ENCODE measurements around the gene NRXN3.

Gene NRXN3

GRCh38 chr14:78927261-78927660 is 757.1 kb downstream of the NRXN3 start:
- DNase-seq (ENCODE audit: low read depth), result no peak

GRCh38 chr14:78933166-78933565 is 763.0 kb downstream of the NRXN3 start:
- DNase-seq (ENCODE audit: low read depth), result no peak

DNA sequence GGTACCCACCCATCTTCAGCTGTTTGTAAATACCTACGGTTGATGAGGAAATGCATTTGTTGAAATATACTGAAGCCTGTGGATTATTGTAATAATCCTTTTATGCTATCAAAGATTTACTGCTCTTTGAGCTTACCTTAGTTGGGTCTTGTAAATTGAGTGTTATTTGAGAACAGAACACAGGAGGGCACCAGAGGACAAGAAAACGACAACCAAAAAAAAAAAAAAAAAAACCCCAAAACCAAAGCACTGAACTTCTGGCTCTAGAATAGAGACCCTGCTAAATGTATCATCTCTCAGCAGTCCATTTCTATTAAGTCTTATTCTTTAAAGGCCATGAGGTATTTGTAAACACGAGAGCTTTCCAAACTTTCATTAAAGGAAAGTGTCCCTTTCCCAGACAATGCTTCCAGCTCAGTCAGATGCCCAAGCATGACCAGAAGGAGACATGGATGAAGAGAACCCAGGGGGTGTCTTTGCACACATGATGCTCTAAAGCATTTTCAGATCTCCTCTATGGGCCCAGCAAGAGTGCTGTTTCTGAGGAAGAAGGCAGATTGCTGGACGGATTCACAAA is 763.9 kb downstream of the NRXN3 start:
- DNase-seq (ENCODE audit: low read depth), result no peak

- no peak for DNase-seq (ENCODE audit: low read depth)
Measured at GRCh38 chr14:78946949-78947348, 776.8 kb downstream of the NRXN3 start.

- DNase-seq (ENCODE audit: low read depth), result no peak
Measured at GRCh38 chr14:78947681-78948080, 777.5 kb downstream of the NRXN3 start.

GRCh38 chr14:78950649-78951048 is 780.5 kb downstream of the NRXN3 start:
- DNase-seq (ENCODE audit: low read depth), result no peak

- DNase-seq (ENCODE audit: low read depth), result no peak
Measured at GRCh38 chr14:78951602-78952001, 781.4 kb downstream of the NRXN3 start.

- DNase-seq (ENCODE audit: low read depth), result peak; percentile 19
Measured at GRCh38 chr14:78959674-78960264, 789.6 kb downstream of the NRXN3 start.

- DNase-seq (ENCODE audit: low read depth), result no peak
Measured at GRCh38 chr14:78967111-78967809, 797.1 kb downstream of the NRXN3 start.

DNA sequence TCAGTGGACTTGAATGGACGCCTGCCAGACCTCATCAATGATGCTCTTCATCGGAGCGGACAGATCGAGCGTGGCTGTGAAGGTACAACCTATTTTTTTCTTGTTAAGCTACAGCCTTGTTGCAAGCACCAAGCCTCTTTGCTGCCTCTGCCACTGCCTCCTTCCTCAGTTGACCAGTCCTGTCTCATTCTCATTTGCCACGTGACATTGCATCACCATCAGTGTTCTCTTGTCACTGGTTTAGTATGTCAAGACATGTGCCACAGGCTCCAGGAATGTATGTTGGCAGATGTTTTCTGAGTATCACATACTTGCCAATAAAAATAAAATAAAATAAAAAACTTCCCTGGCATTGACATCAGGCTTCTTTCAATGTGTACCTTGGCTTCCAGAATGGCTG is 798.1 kb downstream of the NRXN3 start:
- DNase-seq (ENCODE audit: low read depth), result no peak

DNA sequence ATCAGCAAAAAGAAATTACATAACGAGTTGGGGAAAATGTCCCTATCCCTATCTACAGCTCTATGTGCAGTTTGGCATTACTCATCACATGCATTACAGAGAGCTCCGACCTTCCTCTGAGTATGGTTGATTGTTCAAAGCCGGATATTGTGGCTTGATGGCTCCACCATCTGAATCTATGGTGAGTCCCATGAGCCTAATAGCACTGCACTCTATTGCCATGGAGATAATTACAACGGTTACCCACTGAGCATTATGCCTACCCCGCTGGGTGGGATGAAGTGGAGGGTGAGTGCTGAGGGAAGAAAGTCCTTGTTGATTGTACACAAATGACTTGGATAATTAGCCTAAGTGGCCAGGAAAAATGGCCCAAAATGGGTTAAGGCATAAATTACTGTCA is 800.5 kb downstream of the NRXN3 start:
- DNase-seq (ENCODE audit: low read depth), result no peak

DNA sequence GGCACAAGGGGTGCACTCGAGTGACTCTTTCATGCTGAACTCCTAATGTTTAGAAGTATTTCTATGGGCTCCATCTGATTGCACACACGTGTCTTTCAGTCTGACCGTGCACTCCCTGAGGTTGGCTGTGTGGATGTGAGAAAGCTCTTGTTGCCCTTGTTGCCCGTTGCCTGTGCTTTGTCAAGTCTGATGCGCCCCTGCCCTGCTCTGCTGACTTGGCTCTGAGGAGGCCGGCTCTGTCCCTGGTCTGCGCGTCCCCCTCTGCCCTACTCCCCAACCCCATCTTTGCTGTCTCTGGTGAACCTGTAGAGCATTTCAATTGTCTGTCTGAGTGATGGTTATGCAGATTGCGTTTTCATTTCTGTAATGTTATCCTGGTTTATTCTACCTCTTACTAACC is 802.3 kb downstream of the NRXN3 start:
- no peak for DNase-seq (ENCODE audit: low read depth)

- no peak for DNase-seq (ENCODE audit: low read depth)
Measured at GRCh38 chr14:78974691-78975090, 804.5 kb downstream of the NRXN3 start.

DNA sequence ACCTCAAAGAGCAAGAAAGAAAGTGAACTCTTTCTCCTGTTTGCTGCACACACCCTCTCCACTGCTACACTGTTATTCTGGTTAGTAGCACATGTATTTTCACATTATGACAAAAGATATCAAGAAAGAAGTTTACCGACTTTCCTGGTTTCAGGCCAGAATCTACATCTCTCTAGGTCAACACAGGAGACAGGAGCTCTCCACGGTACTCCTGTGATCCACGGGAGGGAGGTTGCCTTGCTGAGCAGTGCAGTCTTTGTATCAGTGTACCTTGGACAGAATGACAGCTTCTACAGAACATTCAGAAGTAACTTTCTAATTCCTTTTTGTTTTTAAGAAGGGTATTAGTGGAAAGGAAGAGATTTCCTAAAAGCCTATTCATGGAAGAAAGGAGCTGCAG is 805.6 kb downstream of the NRXN3 start:
- no peak for DNase-seq (ENCODE audit: low read depth)

GRCh38 chr14:78978896-78979295 is 808.7 kb downstream of the NRXN3 start:
- no peak for DNase-seq (ENCODE audit: low read depth)

GRCh38 chr14:78982551-78982950 is 812.4 kb downstream of the NRXN3 start:
- DNase-seq (ENCODE audit: low read depth), result no peak

- no peak for DNase-seq (ENCODE audit: low read depth)
Measured at GRCh38 chr14:78983126-78983525, 813.0 kb downstream of the NRXN3 start.

GRCh38 chr14:78985668-78986381 is 815.7 kb downstream of the NRXN3 start:
- DNase-seq (ENCODE audit: low read depth), result no peak

DNA sequence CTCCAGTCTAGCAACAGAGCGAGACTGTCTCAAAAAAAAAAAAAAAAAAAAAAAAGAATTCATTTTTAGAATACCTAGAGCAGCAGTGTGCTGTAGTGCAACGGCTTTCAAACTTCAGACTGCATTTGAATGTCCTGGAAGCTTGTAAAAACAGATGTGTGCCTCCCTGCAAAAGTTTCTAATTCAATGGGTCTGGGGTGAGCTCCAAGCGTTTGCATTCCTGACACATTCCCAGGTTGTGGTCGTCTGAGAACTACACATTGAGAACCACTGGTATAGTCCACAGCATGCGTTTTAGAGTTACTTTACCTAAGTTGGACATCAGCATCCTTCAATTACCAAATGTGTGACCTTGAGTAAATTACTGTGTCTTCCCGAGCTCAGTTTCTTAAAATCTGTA is 816.8 kb downstream of the NRXN3 start:
- no peak for DNase-seq (ENCODE audit: low read depth)

DNA sequence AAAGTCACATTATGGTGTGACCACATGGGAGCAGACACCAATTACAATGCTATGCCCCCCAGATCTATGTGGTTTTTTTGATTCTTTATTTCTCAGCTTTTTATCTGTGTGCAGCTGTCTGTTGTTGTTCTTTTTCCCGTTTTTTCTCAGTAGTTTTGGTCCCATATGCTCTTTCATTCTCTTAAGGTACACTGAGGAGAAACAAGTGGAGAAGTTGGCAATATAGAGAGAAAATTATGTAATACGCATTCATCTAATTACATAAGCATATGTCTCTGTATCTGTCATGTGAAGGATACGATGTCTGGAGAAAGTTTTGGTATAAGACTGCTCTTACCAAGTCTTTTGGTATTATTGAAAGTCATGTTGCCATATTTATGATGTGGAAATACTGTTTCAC is 819.0 kb downstream of the NRXN3 start:
- DNase-seq (ENCODE audit: low read depth), result no peak

DNA sequence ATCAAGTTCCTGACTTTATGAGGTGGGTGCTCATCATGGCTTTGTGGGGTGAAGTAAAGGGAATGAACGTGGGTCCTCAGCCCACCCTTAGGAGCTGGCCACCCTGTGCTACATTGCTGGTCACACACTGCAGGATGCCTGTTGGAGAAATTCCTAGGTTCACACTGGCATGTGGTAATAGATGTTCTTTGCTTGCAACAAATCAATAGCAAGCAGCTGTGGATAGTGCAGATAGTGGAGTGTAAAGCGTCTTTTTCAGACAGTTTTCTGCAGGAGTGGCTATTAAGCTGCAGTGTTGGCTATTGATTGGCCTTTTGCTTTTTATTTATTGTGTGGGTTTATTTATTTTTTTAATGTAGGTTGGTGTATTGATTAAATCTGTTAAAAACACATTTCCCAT is 822.7 kb downstream of the NRXN3 start:
- no peak for DNase-seq (ENCODE audit: low read depth)

GRCh38 chr14:78997811-78998210 is 827.6 kb downstream of the NRXN3 start:
- no peak for DNase-seq (ENCODE audit: low read depth)

GRCh38 chr14:79009286-79009685 is 839.1 kb downstream of the NRXN3 start:
- no peak for DNase-seq (ENCODE audit: low read depth)

Measured in stimulated activated CD8-positive, alpha-beta memory T cell treated with anti-CD3 and anti-CD28 coated beads, Interleukin-4, amount 100 ng/mL, for 24 hours (primary cell).